HG03095 (cell line): ENCODE data around the gene NDUFC1.
A peak's percentile ranks its signal among the peaks of the same experiment; 100 is the strongest.
"Not testable (repeated sequence)": the region's sequence is repeated elsewhere in the genome, so short reads cannot be mapped to it uniquely, and the experiment has no call there.

Experiments used
- ATAC-seq: cut with Tn5 transposase; IDR thresholded peaks from one replicate; pipeline ENCODE4 v1.9.1; 2021; ENCODE audit warnings: moderate library complexity; ENCODE audit not compliant: unreplicated experiment

NDUFC1 gene

GRCh38 chr4:139299536-139299935 is 2.7 kb downstream of the NDUFC1 start:
- ATAC-seq = no peak

- no peak for ATAC-seq
These were observed 5.3 kb downstream of the NDUFC1 start for GRCh38 chr4:139297001-139297410.

DNA sequence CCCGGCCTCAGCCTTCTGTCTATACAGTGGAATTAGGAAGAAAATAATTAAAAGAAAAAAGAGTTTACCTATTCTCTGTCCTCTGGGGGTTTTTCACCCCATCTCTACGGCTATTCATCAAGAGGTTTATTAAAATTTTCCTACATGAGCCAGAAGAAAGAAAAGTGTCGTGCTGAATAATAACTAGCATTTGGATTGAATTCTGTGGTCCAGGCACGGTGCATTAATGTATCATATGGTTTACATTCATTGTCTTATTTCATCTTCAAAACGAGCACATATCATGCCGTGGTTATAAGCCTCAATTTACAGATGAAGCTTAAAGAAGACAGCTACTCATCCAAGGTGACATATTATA is 6.4 kb downstream of the NDUFC1 start:
- ATAC-seq = no peak

GRCh38 chr4:139295206-139295941 is 6.9 kb downstream of the NDUFC1 start:
- peak; percentile 95 for ATAC-seq

GRCh38 chr4:139286186-139286698 is 16.0 kb downstream of the NDUFC1 start:
- no peak for ATAC-seq

DNA sequence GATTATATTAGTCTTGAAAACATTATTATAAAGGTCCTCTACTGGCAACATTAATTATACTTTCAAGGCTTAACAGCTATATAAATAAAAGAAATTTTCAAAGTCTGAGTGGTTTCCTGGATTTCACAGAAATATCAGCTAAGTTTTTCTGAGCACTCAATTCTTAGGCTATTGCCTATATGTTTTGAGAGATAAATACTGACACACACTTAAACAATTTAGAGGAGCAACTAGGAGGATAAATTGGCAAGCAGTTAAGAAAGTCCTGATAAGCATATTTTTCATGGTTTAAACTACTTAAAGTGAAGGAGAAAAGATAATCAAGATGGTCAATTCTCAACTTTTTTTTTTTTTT is 19.6 kb downstream of the NDUFC1 start:
- ATAC-seq = no peak

DNA sequence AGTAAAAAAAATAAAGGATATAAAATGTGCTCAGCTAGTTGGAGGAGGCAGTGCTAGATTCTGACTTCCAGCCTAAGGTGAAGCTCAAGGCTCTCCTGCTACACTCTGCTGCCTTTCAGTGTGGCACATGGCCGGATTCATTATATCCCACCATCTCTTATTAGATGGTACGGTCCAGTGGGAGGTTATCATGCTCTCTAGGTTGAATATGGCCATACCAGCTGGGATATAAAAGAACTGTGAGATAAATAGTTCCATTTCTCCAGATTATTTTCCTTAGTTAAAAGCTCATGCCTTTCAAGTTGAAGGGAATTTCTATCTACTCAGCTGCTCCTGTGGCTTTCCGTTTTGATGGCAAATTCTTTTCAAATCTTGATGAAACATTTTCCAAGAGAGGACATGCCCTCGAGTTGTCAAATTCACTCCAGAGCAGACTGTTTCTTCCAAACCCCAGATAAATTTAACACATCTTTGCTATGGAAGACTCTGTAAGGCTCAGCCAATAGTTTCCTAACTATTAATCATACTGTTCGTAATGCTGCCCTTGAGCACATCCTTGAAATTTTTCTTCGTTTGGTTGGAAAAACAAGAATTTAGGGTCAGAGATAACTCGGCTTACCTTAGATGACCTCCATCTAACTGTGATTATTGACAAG is 20.1 kb downstream of the NDUFC1 start:
- no peak for ATAC-seq

- ATAC-seq = no peak
These were observed 22.3 kb downstream of the NDUFC1 start, which contains the start of gene MGARP for GRCh38 chr4:139279760-139280620. TSS of gene MGARP (minus strand) at chr4:139280225. CDS start at chr4:139280158, 67 bp downstream.

- ATAC-seq = no peak
These were observed 23.1 kb downstream of the NDUFC1 start for GRCh38 chr4:139278912-139279759.

GRCh38 chr4:139278485-139278884 is 23.8 kb downstream of the NDUFC1 start:
- no peak for ATAC-seq

- no peak for ATAC-seq
These were observed 27.0 kb downstream of the NDUFC1 start for GRCh38 chr4:139275281-139275735.

GRCh38 chr4:139274790-139275189 is 27.5 kb downstream of the NDUFC1 start:
- ATAC-seq = no peak

DNA sequence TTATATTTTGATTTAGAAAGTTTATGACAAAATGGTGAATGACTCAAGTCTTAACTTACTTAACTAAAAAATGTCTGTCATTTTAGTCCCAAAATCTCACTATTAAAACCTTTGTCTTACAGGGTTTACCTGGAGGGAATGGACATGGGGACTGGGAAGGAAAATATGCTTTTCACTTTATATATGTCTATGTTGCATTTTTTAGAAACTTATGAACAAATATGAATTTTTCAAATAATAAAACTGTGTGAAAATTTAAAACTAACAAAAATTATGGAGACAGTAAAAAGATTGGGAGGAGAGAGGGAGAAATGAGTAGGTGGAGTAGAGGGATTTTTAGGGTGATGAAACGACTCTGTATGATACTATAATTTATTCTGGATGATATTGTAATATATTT is 28.4 kb downstream of the NDUFC1 start:
- ATAC-seq = no peak

GRCh38 chr4:139267301-139267700 is 35.0 kb downstream of the NDUFC1 start:
- ATAC-seq = no peak

- ATAC-seq = peak; percentile 98
These were observed 35.6 kb downstream of the NDUFC1 start for GRCh38 chr4:139266583-139267257.

DNA sequence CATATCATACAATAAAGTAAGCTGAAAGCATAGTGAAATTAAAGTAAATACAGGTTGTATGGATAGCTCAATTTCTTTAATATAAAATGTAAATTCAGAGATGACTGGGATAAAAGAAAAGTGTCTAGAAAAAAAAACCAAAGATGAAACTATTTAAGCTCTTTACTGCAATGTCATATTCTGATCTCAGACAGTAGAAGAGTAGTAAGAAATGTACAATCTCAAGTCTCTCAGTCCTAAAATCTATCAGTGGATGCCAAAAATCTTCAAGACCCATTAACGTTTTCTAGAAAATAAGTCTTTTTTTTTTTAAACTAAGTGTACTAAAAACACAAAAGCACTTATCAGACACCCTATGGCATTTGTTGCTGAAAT is 36.1 kb downstream of the NDUFC1 start:
- no peak for ATAC-seq

DNA sequence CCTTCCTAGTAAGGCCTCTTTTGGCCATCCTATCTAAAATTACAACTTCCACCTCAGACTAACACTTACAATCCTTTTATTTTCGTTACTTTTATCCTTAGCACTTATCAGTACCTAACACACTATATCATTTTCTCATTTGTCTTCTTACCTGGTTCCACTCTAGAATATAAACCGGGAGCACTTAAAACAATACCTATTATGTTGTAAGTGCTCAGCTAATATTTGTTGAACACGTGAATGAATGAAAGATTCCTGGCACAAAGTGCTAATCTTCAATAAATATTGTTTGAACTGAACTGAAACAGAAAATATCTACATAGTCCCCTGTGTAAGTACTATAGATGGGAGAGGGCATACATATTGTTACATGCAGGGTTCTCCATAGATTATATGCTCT is 36.6 kb downstream of the NDUFC1 start:
- ATAC-seq = no peak

DNA sequence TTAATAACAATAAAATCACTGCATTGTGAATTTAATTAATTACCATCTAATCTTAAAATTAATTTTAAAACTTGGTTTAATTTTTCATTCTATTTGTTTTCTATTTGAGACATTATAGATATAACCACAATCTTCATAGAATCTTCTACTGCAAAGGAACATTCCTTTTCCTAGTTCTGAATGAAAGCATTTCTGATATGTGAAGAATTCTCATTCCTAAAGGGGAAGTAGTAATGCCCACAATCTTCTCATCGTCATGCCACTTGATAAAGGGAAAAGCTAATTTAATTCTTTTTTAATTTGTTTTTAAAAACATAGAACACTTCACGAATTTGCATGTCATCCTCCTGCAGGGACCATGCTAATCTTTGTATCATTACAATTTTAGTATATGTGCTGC is 45.9 kb downstream of the NDUFC1 start:
- no peak for ATAC-seq

DNA sequence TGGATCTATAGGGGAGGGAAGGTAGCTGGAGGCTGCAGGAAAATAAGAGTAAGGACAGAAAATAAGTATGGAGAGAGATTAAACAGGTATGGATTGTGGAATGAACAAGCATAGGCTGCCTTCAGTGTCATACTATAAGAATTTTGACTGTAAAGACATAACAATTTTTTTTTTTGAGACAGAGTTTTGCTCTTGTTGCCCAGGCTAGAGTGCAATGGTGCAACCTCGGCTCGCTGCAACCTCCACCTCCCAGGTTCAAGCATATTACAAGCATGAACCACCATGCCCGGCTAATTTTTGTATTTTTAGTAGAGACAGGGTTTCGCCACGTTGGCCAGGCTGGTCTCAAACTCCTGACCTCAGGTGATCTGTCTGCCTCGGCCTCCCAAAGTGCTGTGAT is 46.7 kb downstream of the NDUFC1 start:
- not testable (repeated sequence) for ATAC-seq

DNA sequence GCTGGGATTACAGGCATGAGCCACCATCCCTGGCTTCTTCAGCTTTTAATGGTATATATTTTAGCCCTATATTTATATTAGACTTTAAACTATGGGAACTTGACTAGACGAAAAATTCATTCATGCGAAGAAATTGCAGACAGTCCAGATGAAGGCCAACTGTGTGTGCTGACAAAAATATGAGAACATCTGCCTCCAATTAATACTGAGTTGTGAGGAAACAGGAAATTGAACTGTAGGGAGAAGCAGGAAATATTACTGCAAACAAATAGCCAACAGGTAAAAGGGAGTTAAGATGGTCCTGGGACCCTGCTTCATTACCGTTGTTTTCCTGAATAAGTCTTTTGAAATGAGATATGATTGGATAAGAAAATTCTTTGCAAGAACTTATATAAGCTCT is 48.6 kb downstream of the NDUFC1 start:
- no peak for ATAC-seq
